NCI-H2196 (cell line): ENCODE data around the gene METTL2B.
"Not testable (repeated sequence)": the region's sequence is repeated elsewhere in the genome, so short reads cannot be mapped to it uniquely, and the experiment has no call there.

Source experiments
- DNase-seq: peaks from one replicate; lab custom pipeline; 2025; ENCODE audit not compliant: unreplicated experiment; lab: John Stamatoyannopoulos, UW

Gene METTL2B

GRCh38 chr7:128454808-128455542, 21.6 kb upstream of the METTL2B start:
- no peak for DNase-seq

GRCh38 chr7:128455543-128456254, 20.8 kb upstream of the METTL2B start, which contains the start of gene HILPDA:
Gene HILPDA (plus strand): TSS chr7:128455878. CDS start chr7:128457269, 1,391 bp downstream.
- DNase-seq: peak; percentile 92

GRCh38 chr7:128456255-128456725, 20.3 kb upstream of the METTL2B start:
- no peak for DNase-seq

- DNase-seq: not testable (repeated sequence)
Observed at GRCh38 chr7:128457385-128457784, 19.2 kb upstream of the METTL2B start.

- no peak for DNase-seq
Observed at GRCh38 chr7:128458956-128459355, 17.6 kb upstream of the METTL2B start.

- DNase-seq: peak; percentile 26
Observed at GRCh38 chr7:128459394-128459878, 17.1 kb upstream of the METTL2B start.

GRCh38 chr7:128462460-128462859, 14.1 kb upstream of the METTL2B start:
- no peak for DNase-seq

GRCh38 chr7:128463345-128463744, 13.2 kb upstream of the METTL2B start:
- not testable (repeated sequence) for DNase-seq

- DNase-seq: not testable (repeated sequence)
Observed at GRCh38 chr7:128463933-128464332, 12.6 kb upstream of the METTL2B start.

GRCh38 chr7:128466871-128467270, 9.7 kb upstream of the METTL2B start:
- DNase-seq: not testable (repeated sequence)

GRCh38 chr7:128477336-128477690, 765 bp downstream of the METTL2B start:
- DNase-seq: not testable (repeated sequence)

- not testable (repeated sequence) for DNase-seq
Observed at GRCh38 chr7:128479082-128479481, 2.5 kb downstream of the METTL2B start.

- not testable (repeated sequence) for DNase-seq
Observed at GRCh38 chr7:128488134-128488533, 11.6 kb downstream of the METTL2B start.

GRCh38 chr7:128497405-128497804, 20.9 kb downstream of the METTL2B start:
- no peak for DNase-seq

- DNase-seq: not testable (repeated sequence)
Observed at GRCh38 chr7:128505416-128505815, 28.9 kb downstream of the METTL2B start.

- not testable (repeated sequence) for DNase-seq
Observed at GRCh38 chr7:128506819-128507218, 30.3 kb downstream of the METTL2B start.

GRCh38 chr7:128507321-128507993, 30.9 kb downstream of the METTL2B start:
- not testable (repeated sequence) for DNase-seq

GRCh38 chr7:128511692-128512091, 35.1 kb downstream of the METTL2B start:
- not testable (repeated sequence) for DNase-seq

GRCh38 chr7:128515232-128515631, 38.7 kb downstream of the METTL2B start:
- DNase-seq: not testable (repeated sequence)

GRCh38 chr7:128517023-128517422, 40.5 kb downstream of the METTL2B start:
- not testable (repeated sequence) for DNase-seq

- DNase-seq: peak; percentile 91
Observed at GRCh38 chr7:128523226-128523931, 46.8 kb downstream of the METTL2B start.
